Measurements from ENCODE around the gene MFAP2. TPM values are rescaled to one million over a fixed set of nuclear protein-coding genes. Genes with fewer than 3 reads are reported as not detected.

Gene MFAP2
- total RNA-seq, 1 experiment from 2014 or later, result 12.9 TPM

DNA sequence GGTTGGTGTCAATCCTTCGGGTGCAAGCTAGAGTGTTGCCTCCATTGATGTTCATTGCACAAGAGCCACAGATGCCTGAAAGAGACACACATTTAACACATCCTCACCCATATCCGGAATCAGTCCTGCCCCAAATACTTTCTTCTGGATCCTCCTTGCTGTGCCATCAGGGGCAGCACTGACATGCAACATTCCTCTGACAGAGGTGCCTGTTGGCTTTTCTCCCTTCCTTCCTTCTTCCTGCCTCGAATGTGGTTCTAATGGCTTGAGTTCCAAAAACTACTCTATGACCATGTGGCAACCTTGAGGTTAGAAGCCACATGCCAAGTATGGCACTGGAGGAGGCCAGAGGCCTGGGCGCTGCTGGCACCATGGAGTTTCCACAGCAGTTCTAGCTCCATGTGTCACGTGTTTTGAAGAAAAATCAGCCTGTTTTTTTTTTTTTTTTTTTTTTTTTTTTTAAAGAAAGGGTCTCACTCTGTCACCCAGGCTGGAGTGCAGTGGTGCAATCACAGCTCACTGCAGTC, 48.3 kb upstream of the MFAP2 start:
- TF ChIP-seq, protein P1, sequence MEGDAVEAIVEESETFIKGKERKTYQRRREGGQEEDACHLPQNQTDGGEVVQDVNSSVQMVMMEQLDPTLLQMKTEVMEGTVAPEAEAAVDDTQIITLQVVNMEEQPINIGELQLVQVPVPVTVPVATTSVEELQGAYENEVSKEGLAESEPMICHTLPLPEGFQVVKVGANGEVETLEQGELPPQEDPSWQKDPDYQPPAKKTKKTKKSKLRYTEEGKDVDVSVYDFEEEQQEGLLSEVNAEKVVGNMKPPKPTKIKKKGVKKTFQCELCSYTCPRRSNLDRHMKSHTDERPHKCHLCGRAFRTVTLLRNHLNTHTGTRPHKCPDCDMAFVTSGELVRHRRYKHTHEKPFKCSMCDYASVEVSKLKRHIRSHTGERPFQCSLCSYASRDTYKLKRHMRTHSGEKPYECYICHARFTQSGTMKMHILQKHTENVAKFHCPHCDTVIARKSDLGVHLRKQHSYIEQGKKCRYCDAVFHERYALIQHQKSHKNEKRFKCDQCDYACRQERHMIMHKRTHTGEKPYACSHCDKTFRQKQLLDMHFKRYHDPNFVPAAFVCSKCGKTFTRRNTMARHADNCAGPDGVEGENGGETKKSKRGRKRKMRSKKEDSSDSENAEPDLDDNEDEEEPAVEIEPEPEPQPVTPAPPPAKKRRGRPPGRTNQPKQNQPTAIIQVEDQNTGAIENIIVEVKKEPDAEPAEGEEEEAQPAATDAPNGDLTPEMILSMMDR (IDR thresholded peaks at IDR 0.05), result no peak
- TF ChIP-seq TCF7L2 (IDR thresholded peaks at IDR 0.05; ENCODE audit: low read depth, low read length), result no peak
- TF ChIP-seq POLR2AphosphoS5 (IDR thresholded peaks at IDR 0.05; ENCODE audit: low read depth, low read length), result no peak
- TF ChIP-seq, protein P2, sequence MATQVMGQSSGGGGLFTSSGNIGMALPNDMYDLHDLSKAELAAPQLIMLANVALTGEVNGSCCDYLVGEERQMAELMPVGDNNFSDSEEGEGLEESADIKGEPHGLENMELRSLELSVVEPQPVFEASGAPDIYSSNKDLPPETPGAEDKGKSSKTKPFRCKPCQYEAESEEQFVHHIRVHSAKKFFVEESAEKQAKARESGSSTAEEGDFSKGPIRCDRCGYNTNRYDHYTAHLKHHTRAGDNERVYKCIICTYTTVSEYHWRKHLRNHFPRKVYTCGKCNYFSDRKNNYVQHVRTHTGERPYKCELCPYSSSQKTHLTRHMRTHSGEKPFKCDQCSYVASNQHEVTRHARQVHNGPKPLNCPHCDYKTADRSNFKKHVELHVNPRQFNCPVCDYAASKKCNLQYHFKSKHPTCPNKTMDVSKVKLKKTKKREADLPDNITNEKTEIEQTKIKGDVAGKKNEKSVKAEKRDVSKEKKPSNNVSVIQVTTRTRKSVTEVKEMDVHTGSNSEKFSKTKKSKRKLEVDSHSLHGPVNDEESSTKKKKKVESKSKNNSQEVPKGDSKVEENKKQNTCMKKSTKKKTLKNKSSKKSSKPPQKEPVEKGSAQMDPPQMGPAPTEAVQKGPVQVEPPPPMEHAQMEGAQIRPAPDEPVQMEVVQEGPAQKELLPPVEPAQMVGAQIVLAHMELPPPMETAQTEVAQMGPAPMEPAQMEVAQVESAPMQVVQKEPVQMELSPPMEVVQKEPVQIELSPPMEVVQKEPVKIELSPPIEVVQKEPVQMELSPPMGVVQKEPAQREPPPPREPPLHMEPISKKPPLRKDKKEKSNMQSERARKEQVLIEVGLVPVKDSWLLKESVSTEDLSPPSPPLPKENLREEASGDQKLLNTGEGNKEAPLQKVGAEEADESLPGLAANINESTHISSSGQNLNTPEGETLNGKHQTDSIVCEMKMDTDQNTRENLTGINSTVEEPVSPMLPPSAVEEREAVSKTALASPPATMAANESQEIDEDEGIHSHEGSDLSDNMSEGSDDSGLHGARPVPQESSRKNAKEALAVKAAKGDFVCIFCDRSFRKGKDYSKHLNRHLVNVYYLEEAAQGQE (IDR thresholded peaks at IDR 0.05; ENCODE audit: insufficient read depth in 1 of 2, low read depth in 2 of 2, low read length in 1 of 2), result no peak
- no peak for TF ChIP-seq SIN3A (IDR thresholded peaks at IDR 0.05; ENCODE audit: borderline replicate concordance, insufficient read depth, low read depth, low read length)
- intact Hi-C loops (cut with micrococcal nuclease; ENCODE audit: unreplicated experiment), result no loop called here
- Histone ChIP-seq H3K9me3 (ENCODE audit: control insufficient read depth, insufficient read depth, low read depth, low read length) (no peaks in the 10 kb centered on the region), H3K27me3 (ENCODE audit: control insufficient read depth, insufficient read depth, low read length) (no peaks in the 10 kb centered on the region), H3K27ac (ENCODE audit: low read length) (no peak overlapping the region), H3K36me3 (ENCODE audit: control insufficient read depth, insufficient read depth, low read length) (peaks cover 38% of the 10 kb centered on the region), H3K4me1 (ENCODE audit: control insufficient read depth, insufficient read depth, low read length) (no peaks in the 10 kb centered on the region), H3K4me3 (ENCODE audit: low read depth in 2 of 2, low read length in 2 of 2) (no peak overlapping the region)
- POLR2A ChIA-PET, result no interaction called here
- in situ Hi-C loops (cut with HindIII; ENCODE audit: low pct_unique_long_range_greater_than_20kb, low sequenced_read_pairs), result no loop called here
- CTCF ChIA-PET, result no interaction called here
- no TSS peak for BruUV-seq (replicated peaks)
- DNase-seq (ENCODE audit: low read depth, low spot score) (no peak), ATAC-seq (no peak)

DNA sequence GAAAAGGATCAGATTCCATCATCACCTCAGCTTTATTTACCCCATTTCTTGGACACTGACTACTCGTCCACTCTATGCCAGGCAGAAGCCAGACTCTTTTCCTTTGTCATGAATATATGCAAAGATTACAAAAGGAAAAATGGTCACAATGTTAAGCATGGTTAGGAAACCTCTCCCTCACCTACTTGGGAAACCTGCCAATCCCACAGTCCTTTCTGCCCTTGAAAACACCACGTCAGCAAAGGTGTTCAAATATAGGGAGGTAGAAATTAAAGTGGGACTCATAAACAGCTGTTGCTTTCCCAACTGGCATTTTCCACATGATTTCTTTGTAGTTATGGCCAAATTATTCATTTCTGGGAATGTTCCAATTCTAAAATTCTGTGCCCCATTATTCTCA, 47.5 kb upstream of the MFAP2 start:
- BruUV-seq (replicated peaks), result no TSS peak
- intact Hi-C loops (cut with micrococcal nuclease; ENCODE audit: unreplicated experiment), result no loop called here
- Histone ChIP-seq H3K4me3 (ENCODE audit: low read depth in 2 of 2, low read length in 2 of 2) (no peak overlapping the region), H3K9me3 (ENCODE audit: control insufficient read depth, insufficient read depth, low read depth, low read length) (no peaks in the 10 kb centered on the region), H3K27me3 (ENCODE audit: control insufficient read depth, insufficient read depth, low read length) (no peaks in the 10 kb centered on the region), H3K27ac (ENCODE audit: low read length) (no peak overlapping the region), H3K36me3 (ENCODE audit: control insufficient read depth, insufficient read depth, low read length) (peaks cover 33% of the 10 kb centered on the region), H3K4me1 (ENCODE audit: control insufficient read depth, insufficient read depth, low read length) (no peaks in the 10 kb centered on the region)
- TF ChIP-seq POLR2AphosphoS5 (IDR thresholded peaks at IDR 0.05; ENCODE audit: low read depth, low read length) (no peak), SIN3A (IDR thresholded peaks at IDR 0.05; ENCODE audit: borderline replicate concordance, insufficient read depth, low read depth, low read length) (no peak), TCF7L2 (IDR thresholded peaks at IDR 0.05; ENCODE audit: low read depth, low read length) (no peak)
- DNase-seq (ENCODE audit: low read depth, low spot score) (no peak), ATAC-seq (no peak)
- in situ Hi-C loops (cut with HindIII; ENCODE audit: low pct_unique_long_range_greater_than_20kb, low sequenced_read_pairs), result no loop called here
- CTCF ChIA-PET, result no interaction called here
- POLR2A ChIA-PET, result no interaction called here

DNA sequence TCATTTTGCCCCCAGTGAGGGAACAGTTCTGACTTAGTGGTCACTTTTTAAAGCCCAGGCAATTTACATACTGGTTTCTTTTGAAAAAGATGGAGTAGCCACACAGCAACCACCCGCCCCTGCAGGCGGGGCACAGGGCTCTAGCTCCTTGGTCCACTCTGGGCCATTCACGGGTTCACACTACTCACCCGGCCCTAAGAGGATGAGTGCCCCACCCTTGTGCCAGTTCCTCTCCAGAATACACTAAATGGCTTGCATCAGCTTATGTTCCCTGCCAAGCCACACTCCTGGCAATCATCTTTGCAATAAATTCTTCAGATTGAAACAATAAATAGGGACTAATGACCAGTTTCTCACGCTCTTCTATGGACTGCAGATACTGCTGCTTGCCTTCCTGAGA, 47.0 kb upstream of the MFAP2 start:
- no peak overlapping the region for H3K4me3 ChIP-seq (ENCODE audit: low read depth in 2 of 2, low read length in 2 of 2)
- no peaks in the 10 kb centered on the region for H3K9me3 ChIP-seq (ENCODE audit: control insufficient read depth, insufficient read depth, low read depth, low read length)
- H3K36me3 ChIP-seq (ENCODE audit: control insufficient read depth, insufficient read depth, low read length), result peaks cover 31% of the 10 kb centered on the region
- no peaks in the 10 kb centered on the region for H3K27me3 ChIP-seq (ENCODE audit: control insufficient read depth, insufficient read depth, low read length)
- in situ Hi-C loops (cut with HindIII; ENCODE audit: low pct_unique_long_range_greater_than_20kb, low sequenced_read_pairs), result no loop called here
- no TSS peak for BruUV-seq (replicated peaks)
- DNase-seq (ENCODE audit: low read depth, low spot score) (no peak), ATAC-seq (peak; percentile 48; the same call in 1 of the 2 replicates)
- CTCF ChIA-PET, result no interaction called here
- H3K27ac ChIP-seq (ENCODE audit: low read length), result no peak overlapping the region
- TF ChIP-seq, protein P2 (IDR thresholded peaks at IDR 0.05; ENCODE audit: insufficient read depth in 1 of 2, low read depth in 2 of 2, low read length in 1 of 2), result no peak
- TF ChIP-seq TCF7L2 (IDR thresholded peaks at IDR 0.05; ENCODE audit: low read depth, low read length), result no peak
- TF ChIP-seq POLR2AphosphoS5 (IDR thresholded peaks at IDR 0.05; ENCODE audit: low read depth, low read length), result no peak
- TF ChIP-seq, protein P1 (IDR thresholded peaks at IDR 0.05), result no peak
- TF ChIP-seq SIN3A (IDR thresholded peaks at IDR 0.05; ENCODE audit: borderline replicate concordance, insufficient read depth, low read depth, low read length), result no peak
- H3K4me1 ChIP-seq (ENCODE audit: control insufficient read depth, insufficient read depth, low read length), result no peaks in the 10 kb centered on the region
- intact Hi-C loops (cut with micrococcal nuclease; ENCODE audit: unreplicated experiment), result no loop called here
- POLR2A ChIA-PET, result no interaction called here
